RPMI7951 (cell line): Measurements from ENCODE around the gene PSMC5. TPM values are rescaled to one million over a fixed set of nuclear protein-coding genes. Genes with fewer than 3 reads are reported as not detected.
A peak's percentile ranks its signal among the peaks of the same experiment; 100 is the strongest.
"Not testable (repeated sequence)": the region's sequence is repeated elsewhere in the genome, so short reads cannot be mapped to it uniquely, and the experiment has no call there.

Experiments
- DNase-seq: peaks from one replicate; pipeline ENCODE4 v3.0.0-alpha.2; 2012; ENCODE audit warnings: low read depth
- total RNA-seq: library from RNA; depleted of rRNA; stranded (reverse); fragments of >200 nt; shearing (Covaris generic); gene quantifications from 2 replicates; pipeline ENCODE4 v1.2.3, GENCODE V29; 2014

Gene PSMC5
- total RNA-seq, 1 experiment from 2014 or later: 54.2 TPM

DNA sequence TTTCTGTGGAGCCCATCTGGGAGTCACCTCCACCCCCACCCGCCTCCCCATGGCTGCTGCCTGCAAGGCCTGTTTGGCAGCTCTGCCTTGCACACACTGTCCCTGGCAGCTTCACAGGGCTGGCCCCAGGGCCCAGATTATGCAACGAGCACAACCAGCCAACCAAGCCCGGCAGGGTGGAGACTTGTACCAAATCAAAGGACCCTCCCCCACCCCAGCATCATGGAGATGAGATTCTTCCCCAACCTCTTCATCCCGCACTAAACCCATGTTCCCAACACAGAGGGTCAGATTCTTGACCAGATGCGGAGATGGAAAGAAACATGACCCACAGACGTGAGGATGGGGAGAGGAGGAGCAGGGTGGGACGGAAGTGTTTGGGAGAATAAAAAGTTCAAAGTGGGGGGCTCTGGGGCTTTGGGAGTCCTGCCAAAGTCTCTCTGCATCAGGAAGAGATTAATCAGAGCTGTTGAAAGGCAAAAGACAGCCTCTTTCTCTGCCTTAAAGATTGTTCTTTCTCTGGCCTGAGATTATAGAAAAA is 11.5 kb downstream of the PSMC5 start:
- no peak for DNase-seq

DNA sequence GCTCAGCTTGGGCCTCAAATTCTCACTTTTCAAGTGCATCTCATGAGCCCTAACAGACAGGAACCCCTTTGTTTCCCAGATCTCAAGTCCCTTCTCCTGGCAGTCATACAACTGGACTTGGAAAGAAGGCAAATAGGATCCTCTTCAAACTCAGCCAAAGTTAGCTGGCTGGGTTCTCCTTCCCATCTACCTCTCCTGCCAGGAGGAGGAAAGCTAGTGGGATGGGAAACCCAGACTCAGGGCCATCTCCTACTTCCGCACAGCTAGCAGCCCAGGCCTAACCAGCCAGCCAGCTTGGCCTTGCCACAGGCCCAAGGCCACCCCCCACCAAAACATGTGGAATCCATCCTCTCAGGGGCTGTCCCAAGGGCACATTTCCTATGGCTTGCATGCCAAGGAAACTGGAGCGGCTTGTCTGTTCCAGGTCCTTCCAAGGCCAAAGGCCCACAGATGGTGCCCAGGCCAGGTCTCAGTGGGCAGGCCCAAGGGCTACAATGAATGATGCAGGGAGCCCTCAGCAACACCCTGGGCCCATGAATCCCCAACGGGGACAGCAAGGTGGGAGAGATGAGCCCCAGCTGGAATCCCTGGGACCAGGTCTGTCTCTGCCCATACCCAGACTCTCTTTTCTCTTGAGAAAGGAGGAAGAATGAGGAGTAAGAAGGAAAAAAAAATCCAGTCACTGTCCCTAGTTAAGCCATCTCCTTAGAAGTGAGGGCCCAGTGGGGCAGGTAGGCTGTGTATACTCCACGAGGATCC is 13.5 kb downstream of the PSMC5 start:
- peak; percentile 54 for DNase-seq

DNA sequence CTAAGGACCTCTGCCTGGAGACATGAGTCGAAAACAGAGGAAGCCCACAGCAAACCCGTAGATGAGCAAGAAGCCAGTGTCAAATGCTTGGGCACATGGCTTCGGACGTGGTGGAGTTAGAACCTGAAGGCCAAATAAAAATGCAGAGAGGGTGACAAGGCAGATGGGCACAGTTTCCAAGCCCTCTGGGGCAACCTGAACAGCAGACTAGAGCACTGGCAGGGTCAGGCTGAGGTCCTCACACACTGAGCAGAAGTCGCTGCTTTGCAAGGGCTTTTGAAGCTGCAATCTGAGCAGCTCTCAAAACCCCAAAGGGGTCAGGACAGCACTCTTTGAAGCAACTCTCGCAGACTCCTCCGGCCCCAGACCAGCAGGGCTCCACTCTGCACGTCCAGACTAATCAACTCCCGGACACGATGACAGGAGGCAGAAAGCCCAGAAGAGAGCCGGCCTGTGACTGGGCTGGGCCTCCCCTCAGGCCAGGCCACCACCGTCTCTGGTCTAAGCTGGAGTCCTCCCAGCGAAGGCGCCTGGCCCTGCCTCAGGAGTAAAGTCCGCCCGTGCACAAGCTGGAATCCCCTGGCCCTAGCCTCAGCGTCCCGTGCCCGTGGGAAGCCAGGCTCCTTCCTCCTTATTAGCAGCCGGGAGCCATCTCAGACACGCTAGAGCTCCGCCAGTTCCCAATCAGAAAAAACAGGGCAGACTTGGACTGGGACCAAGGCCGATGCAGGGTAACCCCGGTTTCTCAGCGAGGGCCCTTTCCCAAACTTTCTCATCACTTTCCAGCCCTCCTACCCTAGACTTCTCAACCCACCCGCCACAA is 14.3 kb downstream of the PSMC5 start:
- DNase-seq: peak; percentile 56

DNA sequence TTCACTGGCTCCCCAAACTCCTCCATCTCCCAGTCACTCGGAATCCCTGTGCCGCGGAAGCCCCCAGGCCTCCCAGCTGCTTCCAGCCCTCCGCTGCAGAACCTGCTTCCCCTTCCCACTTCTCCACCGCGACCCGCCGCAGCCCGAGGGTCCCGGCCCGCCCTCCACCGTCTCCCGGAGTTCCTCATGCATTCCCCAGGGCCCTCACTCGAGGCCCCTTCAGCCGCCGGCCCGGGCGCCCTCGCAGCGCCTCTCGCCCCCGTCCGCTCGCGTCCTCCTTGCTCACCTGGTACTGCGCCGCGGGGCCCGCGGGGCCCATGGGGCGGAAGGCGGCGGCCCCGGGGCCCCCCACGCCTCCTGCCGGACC is 14.9 kb downstream of the PSMC5 start:
- DNase-seq: no peak

DNA sequence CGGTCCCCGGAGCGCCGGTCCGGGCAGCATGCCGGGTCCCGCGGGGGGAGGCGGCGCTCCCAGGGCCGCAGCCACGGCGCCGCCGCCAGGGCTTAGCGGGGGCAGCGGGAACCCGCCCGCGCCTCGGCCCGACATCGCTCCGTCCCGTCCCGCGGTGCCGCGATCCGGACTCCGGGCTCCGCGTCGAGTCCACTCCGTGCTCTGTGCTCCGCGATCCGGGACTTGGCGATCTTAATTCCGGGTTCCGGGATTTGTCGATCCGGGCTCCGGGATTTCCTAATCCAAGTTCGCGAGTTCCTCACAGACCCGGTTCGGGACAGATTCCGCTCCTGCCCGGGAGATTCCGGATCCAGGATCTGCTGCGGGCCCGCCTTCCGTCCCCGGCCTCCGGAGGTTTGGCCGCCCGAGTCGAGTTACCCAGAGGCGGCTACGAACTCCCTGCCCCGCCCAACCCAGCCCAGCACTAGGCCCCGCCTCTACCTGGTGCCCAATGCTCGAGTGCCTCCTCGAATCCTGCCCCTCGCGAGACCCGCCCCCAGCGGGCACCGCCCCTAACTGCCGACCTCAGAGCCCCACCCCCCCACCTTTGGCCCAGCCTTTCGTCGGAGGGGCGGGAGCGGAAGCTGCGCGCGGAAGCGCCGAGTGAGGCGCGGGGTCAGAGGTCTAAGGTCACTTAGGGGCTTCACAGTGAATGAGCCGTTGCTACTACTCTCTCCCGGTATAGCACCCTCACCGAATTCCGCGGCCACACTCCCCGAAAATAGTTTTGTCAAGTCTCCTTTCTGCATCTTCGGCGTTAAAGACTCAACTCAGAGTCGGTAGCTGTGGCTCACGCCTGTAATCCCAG is 15.5 kb downstream of the PSMC5 start, which contains the start of gene SMARCD2:
SMARCD2 (minus strand) TSS at position 146 of the 847 bp plus-strand sequence; CDS start at position 135, 11 bp downstream.
- peak; percentile 97 for DNase-seq

DNA sequence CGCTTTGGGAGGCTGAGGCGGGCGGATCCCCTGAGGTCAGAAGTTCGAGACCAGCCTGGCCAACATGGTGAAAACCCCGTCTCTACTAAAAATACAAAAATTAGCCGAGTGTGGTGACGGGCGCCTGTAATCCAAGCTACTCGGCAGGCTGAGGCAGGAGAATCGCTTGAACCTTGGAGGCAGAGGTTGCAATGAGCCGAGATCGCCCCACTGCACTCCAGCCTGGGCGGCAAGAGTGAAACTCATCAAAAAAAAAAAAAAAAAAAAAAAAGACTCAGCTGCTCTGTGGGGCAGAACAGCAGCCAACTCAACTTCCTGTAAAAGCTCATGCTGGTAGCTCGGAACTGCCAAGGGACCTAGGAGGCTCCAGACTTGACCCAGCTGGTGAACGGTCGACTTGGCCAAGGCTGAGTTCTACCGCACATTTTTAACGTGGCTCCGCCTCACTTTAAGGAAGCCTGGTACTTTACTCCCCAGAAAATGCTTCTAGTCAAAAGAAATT is 16.2 kb downstream of the PSMC5 start:
- peak; percentile 83 for DNase-seq

DNA sequence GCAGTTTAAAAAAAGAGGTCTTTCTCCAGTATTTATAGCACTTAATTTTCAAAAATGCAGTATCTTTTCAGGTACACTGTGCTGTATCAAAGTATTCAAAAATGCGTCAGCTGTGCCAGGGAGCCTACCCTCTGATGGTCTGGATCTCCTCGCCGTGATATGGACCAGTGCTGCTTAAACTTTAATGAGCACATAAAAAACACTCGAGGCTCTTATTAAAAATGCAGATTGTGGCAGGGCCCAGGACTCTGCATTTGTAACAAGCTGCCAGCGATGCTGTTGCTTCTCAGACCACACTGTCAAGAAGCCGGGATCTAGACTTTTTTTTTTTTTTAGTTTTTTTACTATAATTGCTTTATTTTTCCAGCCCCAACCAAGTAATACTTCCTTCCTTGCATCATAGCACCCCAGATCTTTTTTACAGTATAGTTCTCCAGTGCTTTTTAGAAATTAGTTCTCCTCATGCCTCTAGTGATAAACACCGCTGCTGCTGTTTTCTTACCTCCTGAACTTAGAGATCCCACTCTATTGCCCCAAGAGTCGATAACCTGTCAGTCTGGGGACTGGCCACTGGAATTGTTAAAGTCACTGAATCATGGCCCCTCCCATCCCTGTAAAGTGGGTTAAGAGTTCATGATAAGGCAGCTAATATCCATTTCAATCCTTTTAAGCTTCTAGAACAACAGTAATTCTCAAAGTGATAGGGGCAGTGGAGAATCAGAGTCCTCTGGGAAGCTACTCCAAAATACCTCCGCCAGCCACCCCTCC is 16.9 kb downstream of the PSMC5 start:
- DNase-seq: no peak

DNA sequence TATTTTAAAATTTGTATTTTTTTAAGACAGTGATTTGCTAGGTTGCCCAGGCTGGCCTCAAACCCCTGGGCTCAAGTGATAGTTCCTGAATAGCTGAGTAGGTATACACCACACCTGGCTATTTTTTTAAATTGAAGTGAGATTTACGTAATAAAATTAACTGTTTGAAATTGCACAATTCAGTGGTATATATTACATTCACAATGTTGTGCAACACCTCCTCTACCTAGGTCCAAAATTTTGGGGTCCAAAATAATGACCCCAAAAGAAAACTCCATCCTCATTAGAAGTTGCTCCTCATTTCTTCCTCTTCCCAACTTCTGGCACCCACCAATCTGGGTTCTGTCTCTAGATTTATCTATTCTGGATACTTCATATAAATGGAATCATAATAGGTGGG is 18.3 kb downstream of the PSMC5 start:
- DNase-seq: no peak

DNA sequence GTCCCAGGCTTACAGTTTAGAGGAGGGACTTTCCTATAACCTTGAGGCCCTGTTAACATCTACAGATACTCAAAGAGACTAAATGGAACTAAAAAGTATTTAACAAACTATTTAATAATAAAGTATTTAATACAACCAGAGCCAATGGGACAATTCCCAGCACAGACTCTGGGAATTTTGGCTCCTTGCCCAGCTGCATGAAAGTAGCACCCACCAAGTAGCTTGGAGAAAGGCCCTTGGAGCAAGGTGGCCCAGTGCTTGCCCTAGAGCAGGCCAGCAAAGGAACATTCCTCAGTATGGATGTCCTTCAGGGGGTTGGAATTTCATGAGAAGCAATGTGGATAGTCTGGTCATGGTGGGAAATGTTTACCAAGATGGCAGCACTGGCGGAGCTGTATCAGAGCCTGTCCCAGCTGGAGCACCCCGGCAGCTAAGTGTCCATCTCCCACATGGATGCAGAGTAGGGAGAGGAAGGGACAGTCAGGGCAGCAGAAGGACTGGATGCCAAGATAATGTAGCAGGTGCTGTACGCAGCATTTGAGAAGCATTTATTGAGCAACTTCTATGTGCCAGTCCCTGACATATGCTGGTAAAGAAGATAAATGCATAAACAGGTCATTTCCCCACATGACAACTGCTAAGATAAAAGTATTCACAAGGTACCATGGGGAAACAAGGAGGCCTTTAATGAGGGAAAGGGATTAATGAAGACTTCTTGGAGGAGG is 20.5 kb downstream of the PSMC5 start:
- DNase-seq: no peak

DNA sequence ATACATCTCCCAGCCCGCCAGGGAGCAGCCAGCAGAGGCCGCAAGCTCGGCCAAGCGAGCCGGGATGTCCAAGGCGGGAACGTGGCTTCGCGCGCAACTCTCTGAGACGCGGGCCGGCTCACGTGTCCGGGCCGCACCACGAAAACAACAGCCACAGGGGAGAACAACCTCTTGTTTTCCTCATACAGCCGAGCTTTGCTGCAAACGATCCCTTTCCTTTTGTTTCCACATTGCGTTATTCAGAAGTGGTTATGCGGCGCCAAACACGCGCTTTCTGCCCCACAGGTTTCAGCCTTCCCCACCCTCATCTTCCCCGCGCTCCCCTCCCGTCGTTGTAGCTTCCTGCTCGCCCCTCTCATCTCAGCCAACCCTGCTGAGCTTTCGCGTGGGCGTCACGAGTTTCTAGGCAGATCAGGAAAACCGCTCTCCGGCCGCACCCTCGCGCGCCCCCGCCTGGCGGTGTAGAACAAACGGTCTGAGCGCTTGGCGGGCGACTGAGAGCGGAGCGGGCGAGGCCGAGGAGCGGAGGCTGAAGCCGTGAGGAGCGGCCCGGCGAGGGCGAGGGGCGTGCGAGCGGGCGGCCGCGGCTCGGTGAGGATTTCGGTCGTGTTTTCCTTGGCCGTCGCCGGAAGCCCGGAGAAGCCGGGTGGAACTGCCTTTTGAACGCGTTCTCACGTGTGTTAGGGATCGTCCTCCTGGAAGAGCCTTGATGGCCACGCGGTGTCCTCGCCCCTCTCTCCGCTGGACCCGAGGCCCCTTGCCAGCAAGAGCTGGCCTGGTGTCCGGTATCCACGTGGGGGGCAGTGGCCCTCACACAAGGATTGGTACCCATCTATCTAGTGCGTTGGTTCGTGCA is 21.8 kb downstream of the PSMC5 start:
- peak; percentile 90 for DNase-seq

DNA sequence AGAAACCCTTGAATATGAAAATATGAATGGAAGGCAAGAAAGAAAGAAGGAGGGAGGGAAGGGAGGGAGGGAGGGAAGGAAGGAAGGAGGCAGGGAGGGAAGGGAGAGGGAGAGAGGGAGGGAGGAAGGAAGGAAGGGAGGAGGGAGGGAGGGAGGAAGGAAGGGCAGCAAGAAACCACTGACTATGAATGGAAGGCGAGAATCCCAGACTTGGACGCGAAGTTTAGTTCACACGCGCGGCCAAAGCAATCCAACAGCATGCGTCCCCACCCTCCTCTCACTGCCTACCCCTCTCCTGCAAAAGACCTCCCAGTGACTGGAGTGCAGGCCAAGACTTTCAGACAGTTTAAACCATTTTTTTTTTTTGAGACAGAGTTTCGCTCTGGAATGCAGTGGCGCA is 23.2 kb downstream of the PSMC5 start:
- DNase-seq: no peak

DNA sequence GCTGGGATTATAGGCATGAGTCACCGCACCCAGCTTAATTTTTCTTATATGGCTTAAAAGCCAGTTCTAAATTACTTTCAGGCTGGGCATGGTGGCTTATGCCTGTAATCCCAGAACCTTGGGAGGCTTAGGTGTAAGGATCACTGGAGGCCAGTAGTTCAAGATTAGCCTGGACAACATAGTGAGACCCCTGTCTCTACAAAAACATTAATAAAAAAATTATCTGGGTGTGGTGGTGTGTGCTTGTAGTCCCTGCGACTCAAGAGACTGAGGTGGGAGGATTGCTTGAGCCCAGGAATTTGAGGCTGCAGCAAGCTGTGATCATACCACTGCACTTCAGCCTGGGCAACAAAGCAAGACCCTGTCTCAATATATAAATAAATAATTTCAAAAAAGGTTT is 26.0 kb downstream of the PSMC5 start:
- no peak for DNase-seq

DNA sequence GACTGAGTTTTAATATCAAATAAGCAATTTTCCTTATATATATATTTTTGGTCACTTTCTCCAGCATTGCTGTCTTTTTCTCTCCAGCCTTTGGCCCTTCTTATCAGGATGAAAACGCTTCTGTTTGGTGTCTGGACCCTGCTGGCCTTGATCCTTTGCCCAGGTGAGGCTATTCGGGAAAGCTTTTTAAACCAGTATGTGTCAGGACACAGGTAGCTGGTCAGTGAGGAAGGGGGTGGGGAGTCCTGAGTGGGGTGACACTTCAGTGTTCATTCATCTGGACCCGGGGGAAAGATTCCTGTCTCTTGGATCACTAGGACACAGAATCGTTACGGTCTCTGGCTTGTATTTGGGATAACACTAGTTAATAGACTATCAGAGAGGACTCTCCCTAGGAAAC is 27.5 kb downstream of the PSMC5 start:
- DNase-seq: no peak

DNA sequence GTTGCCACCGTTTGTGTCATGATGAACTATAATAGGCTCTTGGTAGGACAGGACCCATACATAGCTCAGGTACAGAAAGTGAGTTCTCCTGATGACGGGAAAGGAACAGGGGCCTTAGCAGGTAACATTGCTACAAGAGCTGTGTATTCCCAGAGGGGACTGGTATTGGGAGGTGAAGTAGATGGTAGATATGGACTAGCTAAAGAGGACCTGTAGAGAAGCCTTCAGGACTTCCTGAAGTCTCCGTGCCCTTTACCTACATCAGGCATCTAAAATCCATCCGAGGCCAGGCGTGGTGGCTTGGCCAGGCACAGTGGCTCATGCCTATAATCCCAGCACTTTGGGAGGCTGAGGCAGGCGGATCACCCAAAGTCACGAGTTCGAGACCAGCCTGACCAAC is 28.0 kb downstream of the PSMC5 start:
- DNase-seq: no peak

DNA sequence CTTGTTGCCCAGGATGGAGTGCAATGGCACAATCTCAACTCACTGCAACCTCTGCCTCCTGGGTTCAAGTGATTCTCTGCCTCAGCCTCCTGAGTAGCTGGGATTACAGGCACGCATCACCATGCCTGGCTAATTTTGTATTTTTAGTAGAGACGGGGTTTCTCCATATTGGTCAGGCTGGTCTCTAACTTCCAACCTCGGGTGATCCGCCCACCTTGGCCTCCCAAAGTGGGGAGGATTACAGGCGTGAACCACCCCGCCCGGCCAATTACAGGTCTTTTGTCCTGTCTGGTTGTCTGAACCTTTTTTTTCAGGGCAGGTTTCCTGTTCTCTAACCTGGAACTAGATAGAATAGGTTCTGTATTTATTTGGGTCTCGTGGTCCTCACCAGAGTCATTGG is 29.2 kb downstream of the PSMC5 start:
- DNase-seq: not testable (repeated sequence)

DNA sequence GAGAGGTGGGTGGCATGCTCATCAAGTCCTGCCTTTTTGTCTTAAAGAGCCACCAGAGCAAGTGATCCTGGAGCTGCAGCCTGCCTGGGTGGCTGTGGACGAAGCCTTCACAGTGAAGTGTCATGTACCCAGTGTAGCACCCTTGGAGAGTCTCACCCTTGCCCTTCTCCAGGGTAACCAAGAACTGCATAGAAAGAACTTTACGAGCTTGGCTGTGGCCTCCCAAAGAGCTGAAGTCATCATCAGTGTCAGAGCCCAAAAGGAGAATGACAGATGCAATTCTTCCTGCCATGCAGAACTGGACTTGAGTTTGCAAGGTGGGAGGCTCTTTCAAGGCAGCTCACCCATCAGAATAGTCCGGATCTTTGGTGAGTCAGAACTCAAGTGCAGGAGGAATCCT is 32.0 kb downstream of the PSMC5 start:
- DNase-seq: no peak

DNA sequence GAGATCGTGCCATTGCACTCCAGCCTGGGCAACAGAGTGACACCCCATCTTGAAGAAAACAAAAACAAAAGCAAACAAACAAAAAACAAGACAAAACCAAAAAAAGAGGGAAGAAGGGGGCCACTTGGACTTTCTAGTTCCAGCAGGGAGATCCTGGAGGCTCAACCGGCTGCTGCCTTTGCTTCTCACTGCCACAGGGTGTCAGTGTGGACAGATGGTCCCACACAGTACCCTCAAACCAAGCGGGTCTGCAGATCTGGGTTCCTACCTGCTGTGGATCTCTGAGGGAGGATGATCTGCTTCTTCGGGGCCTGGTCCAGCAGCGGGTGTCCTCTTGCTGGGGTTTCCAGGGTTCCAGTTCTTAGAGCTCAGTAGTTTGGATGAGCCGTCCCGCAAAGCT is 39.4 kb downstream of the PSMC5 start:
- not testable (repeated sequence) for DNase-seq

DNA sequence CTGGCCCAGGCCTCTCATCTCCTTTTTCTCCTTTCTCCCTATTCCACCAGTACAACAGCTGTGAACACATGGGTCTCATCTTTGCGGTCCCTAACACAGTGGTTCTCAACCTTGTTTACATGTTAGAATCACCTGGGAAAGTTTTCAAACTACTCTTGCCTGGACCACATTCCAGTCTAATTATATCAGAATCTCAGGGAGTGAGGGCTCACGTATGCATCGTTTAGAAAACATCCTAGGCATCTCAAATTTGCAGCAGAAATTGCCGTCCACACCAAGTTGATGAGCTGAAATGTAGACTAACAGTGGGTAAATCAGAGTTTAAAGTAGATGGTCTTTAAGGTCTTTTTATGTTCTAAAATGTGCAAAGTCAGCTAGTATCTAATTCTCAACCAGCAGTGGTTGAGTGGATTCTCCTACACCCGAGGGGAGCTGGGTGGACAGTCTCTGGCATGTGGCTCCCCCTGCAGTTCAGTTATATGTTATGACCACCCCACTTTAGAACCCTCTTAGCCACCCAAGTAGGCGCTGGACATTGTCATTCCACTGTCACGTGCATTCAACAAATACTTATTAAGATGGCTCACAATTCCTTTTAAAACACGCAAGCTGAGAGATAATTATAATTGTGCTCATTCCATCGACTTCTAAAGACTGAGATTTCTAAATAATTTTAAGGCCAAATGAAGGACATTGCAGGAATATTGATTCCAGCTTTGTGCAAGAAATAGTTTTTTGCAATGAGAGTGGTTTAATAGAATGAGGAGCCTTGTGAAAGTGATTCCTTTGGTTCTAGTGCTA is 42.5 kb downstream of the PSMC5 start:
- DNase-seq: not testable (repeated sequence)
